Astrocyte (in vitro differentiated cells and primary cell): ENCODE results near the gene MCF2L. TPM values are rescaled to one million over a fixed set of nuclear protein-coding genes. Genes with fewer than 3 reads are reported as not detected.

ENCODE experiments used
- DNase-seq: peaks from one replicate; pipeline ENCODE4 v3.0.0-alpha.2; 2010; ENCODE audit warnings: low read depth
- FAIRE-seq: peaks from 2 replicates; lab custom pipeline; 2011; peaks lifted over from hg19 to GRCh38; lab: Jason Lieb, UNC
- H2AFZ ChIP-seq: 2 replicates; pipeline ENCODE4 v1.6.0; 2012; ENCODE audit warnings: low read depth, low read length, inconsistent platforms
- H3K27ac ChIP-seq: 2 replicates; pipeline ENCODE4 v1.5.1; 2011; ENCODE audit warnings: low read depth, low read length, inconsistent platforms
- H3K27me3 ChIP-seq: 2 replicates; pipeline ENCODE4 v1.6.0; 2011; ENCODE audit warnings: low read length, inconsistent platforms; ENCODE audit not compliant: insufficient read depth
- H3K36me3 ChIP-seq: 2 replicates; pipeline ENCODE4 v1.5.1; 2011; ENCODE audit warnings: low read length, inconsistent platforms; ENCODE audit not compliant: insufficient read depth
- H3K4me1 ChIP-seq: 2 replicates; pipeline ENCODE4 v1.5.1; 2011; ENCODE audit warnings: low read length, inconsistent platforms; ENCODE audit not compliant: insufficient read depth
- H3K4me2 ChIP-seq: 2 replicates; pipeline ENCODE4 v1.6.0; 2012; ENCODE audit warnings: low read length, inconsistent platforms
- H3K4me3 ChIP-seq: 2 replicates; pipeline ENCODE4 v1.5.1; 2011; ENCODE audit warnings: low read depth, mild to moderate bottlenecking, low read length, inconsistent platforms; ENCODE audit not compliant: insufficient read depth
- H3K79me2 ChIP-seq: 2 replicates; pipeline ENCODE4 v1.6.0; 2012; ENCODE audit warnings: mild to moderate bottlenecking, low read length, inconsistent platforms; ENCODE audit not compliant: insufficient read depth
- H3K9ac ChIP-seq: 2 replicates; pipeline ENCODE4 v1.6.0; 2012; ENCODE audit warnings: mild to moderate bottlenecking, low read length, inconsistent platforms
- H3K9me3 ChIP-seq: 2 replicates; pipeline ENCODE4 v1.5.1; 2012; ENCODE audit warnings: low read depth, mild to moderate bottlenecking, low read length, inconsistent platforms; ENCODE audit not compliant: insufficient read depth
- H4K20me1 ChIP-seq: 2 replicates; pipeline ENCODE4 v1.6.0; 2012; ENCODE audit warnings: low read length, inconsistent platforms; ENCODE audit not compliant: insufficient read depth
- H3K27ac Mint-ChIP-seq: one replicate; pipeline ENCODE4 v1.8.0; 2021; ENCODE audit warnings: mild to moderate bottlenecking, mixed read lengths; ENCODE audit not compliant: unreplicated experiment
- H3K27me3 Mint-ChIP-seq: one replicate; pipeline ENCODE4 v1.8.0; 2021; ENCODE audit warnings: low read depth, mixed read lengths; ENCODE audit not compliant: unreplicated experiment
- H3K36me3 Mint-ChIP-seq: one replicate; pipeline ENCODE4 v1.8.0; 2021; ENCODE audit warnings: low read depth, mixed read lengths; ENCODE audit not compliant: unreplicated experiment
- H3K4me1 Mint-ChIP-seq: one replicate; pipeline ENCODE4 v1.8.0; 2021; ENCODE audit warnings: low read depth, mixed read lengths; ENCODE audit not compliant: unreplicated experiment
- H3K4me3 Mint-ChIP-seq: one replicate; pipeline ENCODE4 v1.8.0; 2021; ENCODE audit warnings: mild to moderate bottlenecking, moderate library complexity, mixed read lengths; ENCODE audit not compliant: unreplicated experiment
- H3K9me3 Mint-ChIP-seq: one replicate; pipeline ENCODE4 v1.8.0; 2021; ENCODE audit warnings: mild to moderate bottlenecking, mixed read lengths; ENCODE audit not compliant: unreplicated experiment
- EZH2 ChIP-seq: IDR thresholded peaks from 2 replicates; pipeline ENCODE4 v1.6.1; 2012; ENCODE audit warnings: mild to moderate bottlenecking, low read length, inconsistent platforms; ENCODE audit not compliant: insufficient read depth
- total RNA-seq: library from RNA; stranded (reverse); gene quantifications from 2 replicates; pipeline ENCODE4 v1.2.1, GENCODE V29; 2021
- TF ChIP-seq, protein P1 (sequence below): IDR thresholded peaks from 2 replicates; pipeline ENCODE4 v1.5.1; 2011; ENCODE audit warnings: low read depth, mild to moderate bottlenecking, inconsistent platforms, low read length, moderate library complexity; ENCODE audit not compliant: insufficient read depth

Gene MCF2L
- total RNA-seq, 1 donor from 2014 or later = 3.4 TPM

DNA sequence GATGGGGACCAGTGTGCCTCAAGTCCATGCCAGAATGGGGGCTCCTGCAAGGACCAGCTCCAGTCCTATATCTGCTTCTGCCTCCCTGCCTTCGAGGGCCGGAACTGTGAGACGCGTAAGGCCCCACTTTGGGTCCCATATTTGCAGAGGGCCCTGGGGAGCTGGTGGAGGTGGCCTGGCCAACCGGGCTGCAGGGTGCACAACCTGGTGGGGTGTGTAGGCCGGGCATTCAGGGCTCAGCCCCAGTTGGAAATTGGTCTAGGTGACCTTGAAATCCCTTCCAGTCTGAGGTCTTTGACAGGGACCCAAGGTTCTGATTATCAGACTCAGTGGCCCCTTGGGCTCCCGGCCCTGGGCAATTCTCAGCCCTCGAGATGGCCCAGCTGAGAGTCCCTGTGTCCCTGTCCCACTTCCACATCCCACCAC, 144.8 kb downstream of the MCF2L start:
- no peaks in the 10 kb centered on the region for H3K36me3 Mint-ChIP-seq
- H3K27ac Mint-ChIP-seq = no peak overlapping the region
- peaks cover 32% of the 10 kb centered on the region for H3K27me3 Mint-ChIP-seq
- H3K4me3 Mint-ChIP-seq = no peak overlapping the region
- no peak overlapping the region for H3K27ac ChIP-seq
- DNase-seq (no peak), FAIRE-seq (no peak)
- peaks cover 3% of the 10 kb centered on the region for H3K9me3 Mint-ChIP-seq
- TF ChIP-seq, protein P1, sequence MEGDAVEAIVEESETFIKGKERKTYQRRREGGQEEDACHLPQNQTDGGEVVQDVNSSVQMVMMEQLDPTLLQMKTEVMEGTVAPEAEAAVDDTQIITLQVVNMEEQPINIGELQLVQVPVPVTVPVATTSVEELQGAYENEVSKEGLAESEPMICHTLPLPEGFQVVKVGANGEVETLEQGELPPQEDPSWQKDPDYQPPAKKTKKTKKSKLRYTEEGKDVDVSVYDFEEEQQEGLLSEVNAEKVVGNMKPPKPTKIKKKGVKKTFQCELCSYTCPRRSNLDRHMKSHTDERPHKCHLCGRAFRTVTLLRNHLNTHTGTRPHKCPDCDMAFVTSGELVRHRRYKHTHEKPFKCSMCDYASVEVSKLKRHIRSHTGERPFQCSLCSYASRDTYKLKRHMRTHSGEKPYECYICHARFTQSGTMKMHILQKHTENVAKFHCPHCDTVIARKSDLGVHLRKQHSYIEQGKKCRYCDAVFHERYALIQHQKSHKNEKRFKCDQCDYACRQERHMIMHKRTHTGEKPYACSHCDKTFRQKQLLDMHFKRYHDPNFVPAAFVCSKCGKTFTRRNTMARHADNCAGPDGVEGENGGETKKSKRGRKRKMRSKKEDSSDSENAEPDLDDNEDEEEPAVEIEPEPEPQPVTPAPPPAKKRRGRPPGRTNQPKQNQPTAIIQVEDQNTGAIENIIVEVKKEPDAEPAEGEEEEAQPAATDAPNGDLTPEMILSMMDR = no peak
- no peak for TF ChIP-seq EZH2
- no peaks in the 10 kb centered on the region for H4K20me1 ChIP-seq
- H2AFZ ChIP-seq = no peak overlapping the region
- no peak overlapping the region for H3K4me2 ChIP-seq
- H3K9ac ChIP-seq = no peak overlapping the region
- peaks cover 23% of the 10 kb centered on the region for H3K27me3 ChIP-seq
- peaks cover 3% of the 10 kb centered on the region for H3K4me1 Mint-ChIP-seq
- H3K9me3 ChIP-seq = no peaks in the 10 kb centered on the region
- peaks cover 3% of the 10 kb centered on the region for H3K4me1 ChIP-seq
- no peak overlapping the region for H3K4me3 ChIP-seq
- H3K36me3 ChIP-seq = no peaks in the 10 kb centered on the region
- no peaks in the 10 kb centered on the region for H3K79me2 ChIP-seq

DNA sequence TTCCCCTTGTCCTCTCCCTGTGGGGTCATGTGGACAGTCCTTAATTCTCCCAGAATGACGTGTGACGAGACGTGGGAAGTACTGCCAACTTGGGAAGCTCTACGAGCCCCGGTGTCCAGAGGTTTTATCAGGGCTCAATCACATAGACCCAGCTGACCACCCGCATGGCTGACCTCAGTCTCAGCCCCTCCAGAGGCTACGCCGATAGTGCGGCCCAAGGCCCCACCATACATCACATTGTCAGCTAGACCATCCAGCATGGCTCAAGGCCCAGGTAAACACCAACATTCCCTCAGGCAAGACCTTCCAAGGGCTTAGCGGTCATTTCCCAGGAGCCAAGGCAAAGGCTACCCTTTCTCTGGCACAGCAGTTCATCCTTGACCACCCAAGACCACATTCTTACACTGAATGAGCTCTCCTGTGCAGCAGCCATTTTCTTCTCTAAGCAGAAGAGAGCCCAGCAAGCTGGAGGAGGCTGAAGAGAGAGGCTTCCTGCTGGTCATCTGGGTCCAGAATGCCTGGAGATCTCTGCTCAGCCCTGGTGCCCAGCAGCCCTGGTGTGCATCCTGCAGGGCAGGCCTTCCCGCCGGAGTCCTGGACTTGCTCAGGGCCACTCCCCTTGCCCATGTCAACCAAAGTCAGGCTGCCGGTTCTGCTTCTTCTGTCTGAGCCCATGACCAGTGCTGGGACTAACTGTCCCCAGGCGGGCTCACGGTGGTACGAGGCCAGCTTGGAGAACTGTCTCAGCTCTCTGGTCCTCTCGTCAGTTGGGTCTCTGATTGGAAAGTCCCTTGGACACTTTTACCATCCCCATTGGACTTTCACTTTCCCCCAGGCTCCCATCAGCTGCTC, 145.7 kb downstream of the MCF2L start:
- TF ChIP-seq EZH2 = no peak
- TF ChIP-seq, protein P1 = no peak
- no peaks in the 10 kb centered on the region for H4K20me1 ChIP-seq
- no peak overlapping the region for H3K4me2 ChIP-seq
- no peak overlapping the region for H3K4me3 ChIP-seq
- H3K9ac ChIP-seq = no peak overlapping the region
- DNase-seq (no peak), FAIRE-seq (no peak)
- Mint-ChIP-seq H3K4me1 (peaks cover 3% of the 10 kb centered on the region), H3K27me3 (peaks cover 37% of the 10 kb centered on the region), H3K9me3 (no peaks in the 10 kb centered on the region), H3K36me3 (no peaks in the 10 kb centered on the region), H3K27ac (no peak overlapping the region), H3K4me3 (no peak overlapping the region)
- no peaks in the 10 kb centered on the region for H3K79me2 ChIP-seq
- no peaks in the 10 kb centered on the region for H3K9me3 ChIP-seq
- no peak overlapping the region for H2AFZ ChIP-seq
- H3K27ac ChIP-seq = no peak overlapping the region
- peaks cover 24% of the 10 kb centered on the region for H3K27me3 ChIP-seq
- no peaks in the 10 kb centered on the region for H3K36me3 ChIP-seq
- peaks cover 3% of the 10 kb centered on the region for H3K4me1 ChIP-seq
